HepG2 (cell line): ENCODE results near the gene CISH. TPM values are rescaled to one million over a fixed set of nuclear protein-coding genes. Genes with fewer than 3 reads are reported as not detected.

Experiments used
- BATF2 ChIP-seq: sonication (generic); formaldehyde crosslinking; IDR thresholded peaks from 2 replicates; pipeline ENCODE4 v1.8.0; 2022; ENCODE audit warnings: mild to moderate bottlenecking, missing genetic modification reagents, moderate library complexity
- FOXC1 ChIP-seq: sonication (generic); formaldehyde crosslinking; IDR thresholded peaks from 2 replicates; pipeline ENCODE4 v1.8.0; 2022; ENCODE audit warnings: mild to moderate bottlenecking, missing genetic modification reagents, borderline replicate concordance
- HNRNPLL ChIP-seq: fragments of 200-400 bp; formaldehyde crosslinking; IDR thresholded peaks from 2 replicates; pipeline ENCODE4 v1.6.1; 2017; ENCODE audit warnings: mild to moderate bottlenecking, low read depth, low read length; ENCODE audit not compliant: poor library complexity, severe bottlenecking
- HOXA3 ChIP-seq: sonication (generic); formaldehyde crosslinking; IDR thresholded peaks from 2 replicates; pipeline ENCODE4 v1.5.0; 2020; ENCODE audit warnings: missing genetic modification reagents
- NFKBIZ ChIP-seq: IDR thresholded peaks from 2 replicates; pipeline ENCODE4 v1.6.1; 2018; ENCODE audit warnings: missing genetic modification reagents, missing compliant biosample characterization
- ONECUT2 ChIP-seq: sonication (generic); formaldehyde crosslinking; IDR thresholded peaks from 2 replicates; pipeline ENCODE4 v1.4.0; 2020; ENCODE audit warnings: missing genetic modification reagents
- ZBTB40 ChIP-seq, 2 experiments: fragments of 450-650 bp in 1 of 2; sonication (generic) in 1 of 2; formaldehyde crosslinking in 1 of 2; IDR thresholded peaks; 2 replicates each; pipeline versions ENCODE4 v1.6.1 to v1.8.0; 2016 to 2022; ENCODE audit warnings: antibody characterized with exemption in 1 of 2, mild to moderate bottlenecking in 1 of 2, missing genetic modification reagents in 1 of 2
- ZMYM3 ChIP-seq: sonication (generic); formaldehyde crosslinking; IDR thresholded peaks from 2 replicates; pipeline ENCODE4 v1.5.1; 2020; ENCODE audit warnings: mild to moderate bottlenecking, missing genetic modification reagents
- ZNF7 ChIP-seq: IDR thresholded peaks from 2 replicates; pipeline ENCODE4 v1.6.1; 2016; ENCODE audit warnings: missing biosample characterization, missing genetic modification reagents
- polyA plus RNA-seq, 8 experiments: library from polyadenylated mRNA; depleted of rRNA in 3 of 8; stranded (reverse) in 7 of 8; unstranded in 1 of 8; fragments of >200 nt; fragmentation: Illumina TruSeq in 4 of 8; extraction: Trizol in 4 of 8; gene quantifications; 2 replicates each; pipeline versions ENCODE4 v1.2.1 to v1.2.3, GENCODE V29; 2011 to 2016; ENCODE audit warnings: low read depth in 4 of 8, missing spikeins in 1 of 8, mixed read lengths in 1 of 8; ENCODE audit not compliant: insufficient read depth in 1 of 8
- total RNA-seq, 5 experiments: library from RNA; depleted of rRNA; stranded (reverse); fragments of >200 nt; fragmentation: Illumina TruSeq; extraction: Trizol; gene quantifications; 2 replicates each; pipeline ENCODE4 v1.2.3, GENCODE V29; 2016; ENCODE audit warnings: low read depth in 1 of 5

Gene CISH
- total and polyA plus RNA-seq, 2 of the 13 experiments (the other 11 are each of a cell fraction or from before 2014, with no cell fraction given) = 0.91 to 1.5 TPM

DNA sequence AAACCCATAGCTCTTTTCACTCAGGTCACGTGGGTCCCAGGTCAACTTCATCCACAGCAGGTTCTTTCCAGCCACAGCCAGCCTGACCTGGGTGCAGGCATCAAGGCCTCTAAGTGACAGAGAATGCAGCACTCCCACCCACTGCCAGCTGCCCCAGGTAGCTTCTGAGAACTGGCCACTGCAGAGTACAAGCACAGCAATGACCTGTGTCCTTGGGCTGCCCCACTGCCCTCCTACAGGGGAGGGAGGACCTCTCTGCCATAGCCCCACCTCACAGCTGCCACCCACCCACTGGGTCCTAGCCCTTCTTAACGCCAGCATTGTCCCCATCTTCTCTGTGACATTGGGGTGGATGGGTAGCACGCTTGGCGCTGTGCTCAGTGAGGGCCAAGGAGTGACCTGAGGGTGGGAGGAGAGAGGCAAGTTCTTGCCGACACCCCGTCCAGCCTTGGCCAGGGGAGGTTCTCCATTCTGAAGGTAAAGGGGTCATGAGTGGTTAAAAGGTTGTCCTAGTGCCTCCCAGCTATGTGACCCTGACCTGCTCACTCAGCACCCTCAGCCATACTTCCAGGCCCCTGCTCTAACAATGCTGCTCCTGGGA lies 12.4 kb downstream of the CISH start (continued):
- TF ChIP-seq ZBTB40 (IDR thresholded peaks at IDR 0.05) (no peak), ZBTB40 (CRISPR knock-in tag; IDR thresholded peaks at IDR 0.05) (0 out of 2 replicates have a peak, but pooled peaks have one; percentile 10), HOXA3 (CRISPR knock-in tag) (no peak), FOXC1 (CRISPR knock-in tag) (no peak), BATF2 (no peak), ZNF7 (no peak), ONECUT2 (CRISPR knock-in tag) (no peak), HNRNPLL (no peak), ZMYM3 (CRISPR knock-in tag) (no peak), NFKBIZ (CRISPR knock-in tag) (no peak)
- TF ChIP-seq, all 625 proteins: peak for 10
